Measurements from ENCODE around the gene UBL4A.

DNA sequence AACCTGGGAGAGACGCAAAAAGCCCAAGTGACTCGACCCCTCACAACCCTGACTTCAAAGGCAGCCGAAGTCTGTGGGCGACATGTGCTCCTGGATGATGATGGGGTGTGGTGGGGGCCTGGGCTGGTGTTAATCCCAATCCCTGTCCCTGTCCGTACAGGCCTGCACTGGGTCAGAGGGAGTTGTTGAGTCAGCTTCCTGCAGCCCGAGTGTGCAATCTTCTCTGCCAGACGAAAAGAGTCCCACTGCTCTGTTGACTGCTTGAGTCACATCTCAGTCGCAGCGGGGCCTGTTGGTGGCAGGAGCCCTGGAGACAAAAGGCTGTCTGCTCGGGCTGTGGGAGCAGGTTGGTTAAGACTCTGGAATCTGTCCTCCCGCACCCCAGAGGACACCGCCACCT, 19.3 kb upstream of the UBL4A start:
- TF ChIP-seq, protein P1, sequence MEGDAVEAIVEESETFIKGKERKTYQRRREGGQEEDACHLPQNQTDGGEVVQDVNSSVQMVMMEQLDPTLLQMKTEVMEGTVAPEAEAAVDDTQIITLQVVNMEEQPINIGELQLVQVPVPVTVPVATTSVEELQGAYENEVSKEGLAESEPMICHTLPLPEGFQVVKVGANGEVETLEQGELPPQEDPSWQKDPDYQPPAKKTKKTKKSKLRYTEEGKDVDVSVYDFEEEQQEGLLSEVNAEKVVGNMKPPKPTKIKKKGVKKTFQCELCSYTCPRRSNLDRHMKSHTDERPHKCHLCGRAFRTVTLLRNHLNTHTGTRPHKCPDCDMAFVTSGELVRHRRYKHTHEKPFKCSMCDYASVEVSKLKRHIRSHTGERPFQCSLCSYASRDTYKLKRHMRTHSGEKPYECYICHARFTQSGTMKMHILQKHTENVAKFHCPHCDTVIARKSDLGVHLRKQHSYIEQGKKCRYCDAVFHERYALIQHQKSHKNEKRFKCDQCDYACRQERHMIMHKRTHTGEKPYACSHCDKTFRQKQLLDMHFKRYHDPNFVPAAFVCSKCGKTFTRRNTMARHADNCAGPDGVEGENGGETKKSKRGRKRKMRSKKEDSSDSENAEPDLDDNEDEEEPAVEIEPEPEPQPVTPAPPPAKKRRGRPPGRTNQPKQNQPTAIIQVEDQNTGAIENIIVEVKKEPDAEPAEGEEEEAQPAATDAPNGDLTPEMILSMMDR (IDR thresholded peaks at IDR 0.05) = no peak
- no peak for TF ChIP-seq EZH2 (IDR thresholded peaks at IDR 0.05)
- TF ChIP-seq EZH2phosphoT487 (IDR thresholded peaks at IDR 0.05) = no peak

All from neural progenitor cell (in vitro differentiated cells).